Central memory CD8-positive, alpha-beta T cell (primary cell): ENCODE data around the gene ZBED6.

ENCODE experiments used
- ATAC-seq: fragments of 150-1000 bp; cut with Tn5 transposase; replicated peaks from 2 replicates; pipeline ENCODE4 v1.10.0; 2022; ENCODE audit warnings: mild to moderate bottlenecking, moderate FRiP score, moderate number of reproducible peaks; ENCODE audit not compliant: poor library complexity, severe bottlenecking; ENCODE audit errors: extremely low read depth
- DNase-seq, 2 donors: peaks; one replicate each; pipeline ENCODE4 v3.0.0; 2021; ENCODE audit warnings: low spot score in 2 of 2
- H3K27ac Mint-ChIP-seq: one replicate; pipeline ENCODE4 v1.8.0; 2022; ENCODE audit warnings: low read depth, mild to moderate bottlenecking, moderate library complexity, mixed read lengths
- H3K27me3 Mint-ChIP-seq: one replicate; pipeline ENCODE4 v1.8.0; 2022; ENCODE audit warnings: mixed read lengths
- H3K36me3 Mint-ChIP-seq: one replicate; pipeline ENCODE4 v1.8.0; 2022; ENCODE audit warnings: mild to moderate bottlenecking, moderate library complexity, mixed read lengths; ENCODE audit not compliant: insufficient read depth
- H3K4me1 Mint-ChIP-seq: one replicate; pipeline ENCODE4 v1.8.0; 2022; ENCODE audit warnings: mixed read lengths
- H3K4me3 Mint-ChIP-seq: one replicate; pipeline ENCODE4 v1.8.0; 2022; ENCODE audit warnings: mild to moderate bottlenecking, moderate library complexity, mixed read lengths
- H3K9me3 Mint-ChIP-seq: one replicate; pipeline ENCODE4 v1.8.0; 2022; ENCODE audit warnings: mixed read lengths

Gene ZBED6

DNA sequence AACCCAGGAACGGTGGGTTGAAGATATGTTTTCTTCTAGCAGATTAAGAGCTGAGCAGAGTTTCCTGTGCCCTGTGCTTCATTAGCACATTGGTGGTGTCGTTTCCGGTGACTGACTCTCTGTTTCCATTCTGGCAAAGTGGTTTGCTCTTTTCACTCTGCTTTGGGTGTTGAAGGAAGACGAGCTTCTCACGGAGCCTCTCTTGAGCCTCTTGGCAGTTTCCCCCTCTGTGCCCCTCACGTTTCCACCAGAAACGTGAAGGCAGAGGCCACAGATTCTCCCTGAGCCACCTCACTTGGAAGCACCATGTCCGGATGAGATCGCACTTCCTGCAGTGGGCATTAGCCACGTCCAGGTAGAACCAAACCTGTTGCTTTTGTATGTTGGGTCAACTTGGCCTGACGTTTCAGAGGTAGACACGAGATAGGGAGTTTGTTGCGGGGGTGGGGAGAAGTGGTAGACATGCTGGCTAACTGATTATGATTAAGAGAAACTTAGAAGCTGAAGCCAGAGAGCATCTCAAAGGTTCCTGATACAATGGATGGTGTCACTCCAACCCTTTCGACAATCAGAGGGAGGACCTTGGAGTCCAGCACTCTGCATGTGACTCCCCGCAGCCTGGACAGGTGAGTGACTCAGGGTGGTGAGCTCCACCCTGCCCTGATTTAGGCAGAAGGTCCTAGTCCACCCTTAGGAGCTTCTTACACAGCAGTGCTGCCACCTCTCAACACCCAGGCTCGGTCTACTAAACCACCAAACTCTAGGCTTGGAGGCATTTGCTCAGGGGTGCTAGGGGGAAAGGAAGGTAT, 30.2 kb upstream of the ZBED6 start, which contains the start of gene LAX1:
TSS of gene LAX1 (plus strand) at position 155 of the 809 bp plus-strand sequence. CDS start at position 538, 383 bp downstream.
- Mint-ChIP-seq H3K4me1 (peaks cover 63% of the 10 kb centered on the region), H3K9me3 (no peaks in the 10 kb centered on the region), H3K4me3 (peak within 1 kb of the TSS; percentile 93), H3K27ac (peak within 1 kb of the TSS; percentile 90), H3K36me3 (peaks cover 19% of the 10 kb centered on the region), H3K27me3 (no peaks in the 10 kb centered on the region)
- peak; percentile 91 for ATAC-seq
- DNase-seq, result peak; percentile 37 to 80

- DNase-seq (no peak), ATAC-seq (no peak)
- H3K36me3 Mint-ChIP-seq, result peaks cover 45% of the 10 kb centered on the region
- H3K27ac Mint-ChIP-seq, result peak overlapping the region; percentile 84
- no peaks in the 10 kb centered on the region for H3K27me3 Mint-ChIP-seq
- no peaks in the 10 kb centered on the region for H3K9me3 Mint-ChIP-seq
- H3K4me1 Mint-ChIP-seq, result peaks cover 72% of the 10 kb centered on the region
- H3K4me3 Mint-ChIP-seq, result peak overlapping the region; percentile 63
Observed at GRCh38 chr1:203768256-203768655, 27.2 kb upstream of the ZBED6 start.

DNA sequence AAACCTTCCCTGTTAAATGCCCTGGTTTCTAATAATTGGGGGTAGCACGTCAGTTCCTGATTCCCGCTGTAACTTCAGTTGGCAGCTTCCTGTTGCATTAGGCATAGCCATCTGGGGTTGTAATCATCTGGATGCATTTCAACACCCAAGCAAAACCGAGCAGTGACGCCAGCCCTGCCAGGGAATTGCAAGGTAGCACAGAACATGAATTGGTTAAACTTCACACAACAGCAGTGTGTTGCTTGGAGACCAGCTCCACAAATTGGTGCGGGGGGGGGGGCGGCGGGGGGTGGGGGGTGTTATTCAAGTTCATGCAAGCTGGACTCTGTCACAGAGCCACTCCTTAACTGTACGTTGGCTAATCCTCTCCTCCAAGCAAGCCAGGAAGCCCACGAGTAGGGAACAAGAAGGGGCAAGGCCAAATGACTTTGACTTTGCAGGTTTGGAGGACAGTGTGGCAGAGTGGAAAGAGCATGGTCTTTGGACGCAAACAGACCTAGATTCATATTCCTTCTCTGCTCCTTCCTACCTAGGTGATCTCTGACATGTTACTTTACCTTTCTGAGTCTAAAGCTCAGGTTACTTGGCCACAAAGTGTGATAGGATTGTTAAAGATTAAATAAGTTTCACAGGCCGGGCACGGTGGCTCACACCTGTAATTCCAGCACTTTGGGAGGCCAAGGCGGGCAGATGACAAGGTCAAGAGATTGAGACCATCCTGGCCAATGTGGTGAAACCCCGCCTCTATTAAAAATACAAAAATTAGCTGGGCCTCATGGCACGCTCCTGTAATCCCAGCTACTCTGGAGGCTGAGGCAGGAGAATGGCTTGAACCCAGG, 25.7 kb upstream of the ZBED6 start:
- DNase-seq, result no peak
- no peaks in the 10 kb centered on the region for H3K27me3 Mint-ChIP-seq
- no peak for ATAC-seq
- no peak overlapping the region for H3K4me3 Mint-ChIP-seq
- H3K4me1 Mint-ChIP-seq, result peaks cover 57% of the 10 kb centered on the region
- H3K9me3 Mint-ChIP-seq, result no peaks in the 10 kb centered on the region
- peaks cover 54% of the 10 kb centered on the region for H3K36me3 Mint-ChIP-seq
- H3K27ac Mint-ChIP-seq, result peak overlapping the region; percentile 84

GRCh38 chr1:203771901-203772301, 23.5 kb upstream of the ZBED6 start:
- H3K27me3 Mint-ChIP-seq, result no peaks in the 10 kb centered on the region
- H3K4me1 Mint-ChIP-seq, result peaks cover 52% of the 10 kb centered on the region
- H3K9me3 Mint-ChIP-seq, result no peaks in the 10 kb centered on the region
- no peak overlapping the region for H3K4me3 Mint-ChIP-seq
- peak overlapping the region; percentile 84 for H3K27ac Mint-ChIP-seq
- ATAC-seq, result no peak
- peaks cover 59% of the 10 kb centered on the region for H3K36me3 Mint-ChIP-seq
- DNase-seq, result no peak

- Mint-ChIP-seq H3K36me3 (peaks cover 57% of the 10 kb centered on the region), H3K4me3 (no peak overlapping the region), H3K9me3 (no peaks in the 10 kb centered on the region), H3K27ac (no peak overlapping the region), H3K27me3 (no peaks in the 10 kb centered on the region), H3K4me1 (peaks cover 47% of the 10 kb centered on the region)
- ATAC-seq, result no peak
- DNase-seq, result no peak
Observed at GRCh38 chr1:203772836-203773235, 22.6 kb upstream of the ZBED6 start.

DNA sequence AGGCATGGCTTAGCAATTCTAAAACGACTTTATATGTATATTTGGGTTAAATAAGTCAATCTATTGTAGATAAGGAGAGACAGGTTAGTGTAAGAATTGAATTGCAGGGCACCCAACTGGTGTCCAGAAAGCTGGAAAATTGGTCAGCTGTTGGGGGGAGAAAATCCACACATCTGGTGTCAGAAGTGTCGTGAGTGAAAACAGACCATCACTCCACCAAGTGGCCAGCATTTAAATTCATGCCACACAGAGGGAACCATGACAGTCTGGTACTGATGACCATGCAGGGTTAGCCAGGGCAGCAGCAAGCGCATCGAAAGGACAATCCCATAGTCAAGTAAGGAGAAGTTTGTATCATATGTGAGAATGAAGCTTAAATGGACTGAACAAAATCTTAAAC, 18.8 kb upstream of the ZBED6 start:
- Mint-ChIP-seq H3K4me3 (no peak overlapping the region), H3K27ac (peak overlapping the region; percentile 36), H3K36me3 (peaks cover 41% of the 10 kb centered on the region), H3K4me1 (peaks cover 9% of the 10 kb centered on the region), H3K9me3 (no peaks in the 10 kb centered on the region), H3K27me3 (no peaks in the 10 kb centered on the region)
- ATAC-seq (no peak), DNase-seq (no peak)

DNA sequence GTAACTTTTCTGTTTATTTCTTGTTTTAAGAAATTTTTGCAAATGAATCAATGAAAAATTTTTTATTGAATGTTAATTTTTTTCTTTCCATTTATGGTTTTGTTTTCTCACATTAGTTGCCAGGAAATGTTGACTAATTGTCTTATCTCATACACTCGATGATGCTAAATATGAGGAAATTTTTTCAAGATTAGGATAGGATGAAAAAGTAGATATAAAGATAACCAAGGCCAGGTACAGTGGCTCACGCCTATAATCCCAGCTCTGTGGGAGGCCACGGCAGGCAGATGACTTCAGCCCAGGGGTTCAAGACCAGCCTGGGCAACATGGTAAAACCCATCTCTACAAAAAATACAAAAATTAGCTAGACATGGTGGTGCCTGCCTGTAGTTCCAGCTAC, 17.8 kb upstream of the ZBED6 start:
- peaks cover 6% of the 10 kb centered on the region for H3K4me1 Mint-ChIP-seq
- H3K4me3 Mint-ChIP-seq, result no peak overlapping the region
- no peak overlapping the region for H3K27ac Mint-ChIP-seq
- ATAC-seq, result no peak
- DNase-seq, result no peak
- no peaks in the 10 kb centered on the region for H3K27me3 Mint-ChIP-seq
- peaks cover 32% of the 10 kb centered on the region for H3K36me3 Mint-ChIP-seq
- no peaks in the 10 kb centered on the region for H3K9me3 Mint-ChIP-seq

GRCh38 chr1:203778146-203778545, 17.3 kb upstream of the ZBED6 start:
- ATAC-seq (no peak), DNase-seq (no peak)
- Mint-ChIP-seq H3K4me3 (no peak overlapping the region), H3K27me3 (no peaks in the 10 kb centered on the region), H3K27ac (no peak overlapping the region), H3K4me1 (peaks cover 6% of the 10 kb centered on the region), H3K9me3 (no peaks in the 10 kb centered on the region), H3K36me3 (peaks cover 27% of the 10 kb centered on the region)

DNA sequence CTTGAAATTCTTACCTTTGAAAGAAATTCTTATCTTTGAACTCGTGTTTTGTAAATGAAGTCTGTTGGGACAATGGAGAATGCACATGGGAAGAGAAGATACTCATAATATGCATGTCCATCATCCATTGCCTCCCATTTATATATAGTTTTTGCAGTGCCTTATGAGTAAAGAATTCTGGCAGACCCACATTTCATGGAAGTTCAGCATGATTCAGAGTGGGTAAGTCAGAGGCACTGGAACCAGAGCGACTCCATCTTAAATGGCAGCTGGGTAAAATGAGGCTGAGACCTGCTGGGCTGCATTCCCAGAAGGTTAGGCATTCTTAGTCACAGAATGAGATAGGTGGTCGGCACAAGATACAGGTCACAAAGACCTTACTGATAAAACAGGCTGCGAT, 16.6 kb upstream of the ZBED6 start:
- Mint-ChIP-seq H3K4me1 (peaks cover 6% of the 10 kb centered on the region), H3K27ac (no peak overlapping the region), H3K27me3 (no peaks in the 10 kb centered on the region), H3K36me3 (peaks cover 22% of the 10 kb centered on the region), H3K4me3 (no peak overlapping the region), H3K9me3 (no peaks in the 10 kb centered on the region)
- DNase-seq (no peak), ATAC-seq (no peak)

DNA sequence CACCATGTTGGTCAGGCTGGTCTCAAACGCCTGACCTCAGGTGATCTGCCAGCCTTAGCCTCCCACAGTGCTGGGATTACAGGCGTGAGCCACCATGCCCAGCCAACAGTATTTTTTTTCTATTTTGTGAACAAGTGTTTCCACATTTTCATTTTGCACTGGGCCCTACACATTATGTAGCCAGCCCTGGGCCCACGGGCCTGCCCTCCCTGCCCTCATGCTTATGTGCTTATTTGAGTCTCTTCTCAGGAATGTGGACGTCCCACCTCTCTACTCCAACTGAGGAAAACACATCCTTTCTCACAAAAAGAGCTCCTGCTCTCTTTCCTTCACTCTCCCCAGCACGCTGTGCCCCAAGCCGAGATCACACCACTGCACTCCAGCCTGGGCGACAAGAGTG, 13.5 kb upstream of the ZBED6 start:
- H3K27me3 Mint-ChIP-seq, result no peaks in the 10 kb centered on the region
- DNase-seq (no peak), ATAC-seq (no peak)
- peak overlapping the region; percentile 24 for H3K27ac Mint-ChIP-seq
- no peak overlapping the region for H3K4me3 Mint-ChIP-seq
- peaks cover 3% of the 10 kb centered on the region for H3K36me3 Mint-ChIP-seq
- no peaks in the 10 kb centered on the region for H3K4me1 Mint-ChIP-seq
- no peaks in the 10 kb centered on the region for H3K9me3 Mint-ChIP-seq

DNA sequence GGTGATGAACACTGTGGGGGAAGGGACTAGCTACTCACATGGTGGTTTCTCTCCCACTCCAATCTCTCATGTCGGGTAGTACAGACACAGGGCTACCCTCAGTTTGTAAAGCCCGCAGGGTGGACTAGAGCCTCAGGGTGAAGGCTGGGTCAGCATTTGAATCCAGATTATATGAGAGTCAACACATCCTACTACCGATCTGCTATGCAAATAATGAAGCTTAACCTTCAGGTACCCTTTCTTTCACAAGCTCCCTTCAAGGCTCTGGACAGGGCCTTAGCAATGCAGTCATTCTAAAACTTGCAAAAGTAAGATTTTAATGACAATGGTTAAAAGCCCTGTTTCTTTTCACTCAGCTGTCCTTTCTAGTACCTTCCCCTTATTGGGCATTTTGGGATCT, 5.5 kb upstream of the ZBED6 start:
- no peak overlapping the region for H3K27ac Mint-ChIP-seq
- no peaks in the 10 kb centered on the region for H3K36me3 Mint-ChIP-seq
- H3K4me3 Mint-ChIP-seq, result no peak overlapping the region
- peaks cover 3% of the 10 kb centered on the region for H3K4me1 Mint-ChIP-seq
- ATAC-seq (no peak), DNase-seq (no peak)
- H3K9me3 Mint-ChIP-seq, result no peaks in the 10 kb centered on the region
- no peaks in the 10 kb centered on the region for H3K27me3 Mint-ChIP-seq

- H3K4me1 Mint-ChIP-seq, result peaks cover 15% of the 10 kb centered on the region
- ATAC-seq, result no peak
- H3K4me3 Mint-ChIP-seq, result no peak overlapping the region
- peaks cover 7% of the 10 kb centered on the region for H3K36me3 Mint-ChIP-seq
- no peaks in the 10 kb centered on the region for H3K27me3 Mint-ChIP-seq
- no peak overlapping the region for H3K27ac Mint-ChIP-seq
- no peak for DNase-seq
- H3K9me3 Mint-ChIP-seq, result no peaks in the 10 kb centered on the region
Observed at GRCh38 chr1:203791498-203791897, 3.9 kb upstream of the ZBED6 start.

GRCh38 chr1:203792486-203792885, 2.9 kb upstream of the ZBED6 start:
- Mint-ChIP-seq H3K9me3 (no peaks in the 10 kb centered on the region), H3K27ac (no peak overlapping the region), H3K27me3 (no peaks in the 10 kb centered on the region), H3K4me1 (peaks cover 24% of the 10 kb centered on the region), H3K4me3 (no peak overlapping the region), H3K36me3 (peaks cover 14% of the 10 kb centered on the region)
- ATAC-seq (no peak), DNase-seq (no peak)
